HepG2 (cell line): ENCODE data around the gene TRIM54. TPM values are rescaled to one million over a fixed set of nuclear protein-coding genes. Genes with fewer than 3 reads are reported as not detected.

Source experiments
- POLR2G ChIP-seq: fragments of 200-400 bp; formaldehyde crosslinking; IDR thresholded peaks from 2 replicates; pipeline ENCODE4 v1.6.1; 2018; ENCODE audit warnings: mild to moderate bottlenecking, low read depth, low read length, moderate library complexity
- TRIM24 ChIP-seq: sonication (generic); formaldehyde crosslinking; IDR thresholded peaks from 2 replicates; pipeline ENCODE4 v1.8.0; 2022; ENCODE audit warnings: mild to moderate bottlenecking, missing genetic modification reagents
- ZBTB4 ChIP-seq: sonication (generic); formaldehyde crosslinking; IDR thresholded peaks from 2 replicates; pipeline ENCODE4 v1.4.0; 2020; ENCODE audit warnings: missing genetic modification reagents, mild to moderate bottlenecking, borderline replicate concordance
- ZNF382 ChIP-seq: sonication (generic); formaldehyde crosslinking; IDR thresholded peaks from 2 replicates; pipeline ENCODE4 v1.5.0; 2020; ENCODE audit warnings: missing genetic modification reagents, mild to moderate bottlenecking, borderline replicate concordance
- ZNF407 ChIP-seq: sonication (generic); formaldehyde crosslinking; IDR thresholded peaks from one replicate; pipeline ENCODE4 v1.5.1; 2020; ENCODE audit warnings: mild to moderate bottlenecking, missing genetic modification reagents; ENCODE audit errors: not compliant biosample characterization
- ZNF547 ChIP-seq: sonication (generic); formaldehyde crosslinking; IDR thresholded peaks from 2 replicates; pipeline ENCODE4 v1.5.1; 2020; ENCODE audit warnings: mild to moderate bottlenecking, missing genetic modification reagents
- polyA plus RNA-seq, 8 experiments: library from polyadenylated mRNA; depleted of rRNA in 3 of 8; stranded (reverse) in 7 of 8; unstranded in 1 of 8; fragments of >200 nt; fragmentation: Illumina TruSeq in 4 of 8; extraction: Trizol in 4 of 8; gene quantifications; 2 replicates each; pipeline versions ENCODE4 v1.2.1 to v1.2.3, GENCODE V29; 2011 to 2016; ENCODE audit warnings: low read depth in 4 of 8, missing spikeins in 1 of 8, mixed read lengths in 1 of 8; ENCODE audit not compliant: insufficient read depth in 1 of 8
- total RNA-seq, 5 experiments: library from RNA; depleted of rRNA; stranded (reverse); fragments of >200 nt; fragmentation: Illumina TruSeq; extraction: Trizol; gene quantifications; 2 replicates each; pipeline ENCODE4 v1.2.3, GENCODE V29; 2016; ENCODE audit warnings: low read depth in 1 of 5

Gene TRIM54
- total and polyA plus RNA-seq, 2 of the 13 experiments (the other 11 are each of a cell fraction or from before 2014, with no cell fraction given): 0.07 to 0.13 TPM

- TF ChIP-seq ZNF407 (CRISPR knock-in tag) (no peak), POLR2G (no peak), TRIM24 (CRISPR knock-in tag) (no peak), ZNF547 (CRISPR knock-in tag) (no peak), ZNF382 (no peak), ZBTB4 (CRISPR knock-in tag) (no peak)
These were observed 27.0 kb upstream of the TRIM54 start (continued) for GRCh38 chr2:27255187-27255586.
